Measurements from ENCODE around the gene SMARCD3. TPM values are rescaled to one million over a fixed set of nuclear protein-coding genes. Genes with fewer than 3 reads are reported as not detected.

Gene SMARCD3
- total and polyA plus RNA-seq, 2 of the 8 experiments (the other 6 are each of a cell fraction or from before 2014, with no cell fraction given): 3.0 to 5.6 TPM

GRCh38 chr7:151290355-151290760, 41.9 kb upstream of the SMARCD3 start:
- no peaks in the 10 kb centered on the region for H4K20me1 ChIP-seq (replicated peaks in 1 of 2; ENCODE audit: control insufficient read depth in 1 of 2, insufficient read depth in 2 of 2, low read length in 2 of 2)
- no peaks in the 10 kb centered on the region for H3K79me1 ChIP-seq (ENCODE audit: low read depth, low read length)
- CTCF ChIA-PET (ENCODE audit: partially characterized antibody): interaction anchor here (0.6 to 1.3 kb wide), 4 partner anchors 25 to 337 kb away, joined by 3 to 5 read pairs (median 4); no protein-coding TSS in a partner anchor

More at GRCh38 chr7:151290355-151290760, 41.9 kb upstream of the SMARCD3 start:
- H3K27ac ChIP-seq (ENCODE audit: low read depth, low read length): no peak overlapping the region
- FAIRE-seq: no peak
- H3K27me3 ChIP-seq (replicated peaks in 1 of 4; ENCODE audit: control insufficient read depth in 3 of 4, extremely low read depth in 1 of 4, insufficient read depth in 3 of 4, low read length in 3 of 4): peaks cover 0 to 3% (median 1%) of the 10 kb centered on the region in 4 experiments; a peak in 4 of 7 replicates
- no peak overlapping the region for H3K18ac ChIP-seq (ENCODE audit: extremely low read depth, low read length)
- H3K79me2 ChIP-seq (ENCODE audit: control insufficient read depth in 1 of 2, insufficient read depth in 2 of 2, low read length in 2 of 2): no peaks in the 10 kb centered on the region
- 76% methylated on average over 4 of the region's 4 CpGs; no CpG with 5 or more reads in 1 of the 2 experiments for WGBS, 2 experiments (ENCODE audit: extremely low coverage in 1 of 2, insufficient coverage in 1 of 2, insufficient read length in 1 of 2, insufficient replicate concordance in 2 of 2, low coverage in 1 of 2, low lambda C conversion rate in 2 of 2, missing lambda C conversion rate in 1 of 2)
- H2BK15ac ChIP-seq (ENCODE audit: low read length): no peak overlapping the region
- H3K36me3 ChIP-seq (ENCODE audit: control insufficient read depth in 2 of 4, insufficient read depth in 4 of 4, low read length in 3 of 4): no peaks in the 10 kb centered on the region
- no peak overlapping the region for H4K8ac ChIP-seq (ENCODE audit: extremely low read depth, insufficient read depth, low read length)
- H3K9me3 ChIP-seq (ENCODE audit: insufficient read depth in 2 of 2, low read depth in 1 of 2, low read length in 1 of 2): no peaks in the 10 kb centered on the region
- no peak overlapping the region for H3K14ac ChIP-seq (ENCODE audit: insufficient read length)
- no peaks in the 10 kb centered on the region for H3K23me2 ChIP-seq (ENCODE audit: low read depth, low read length)
- H2BK12ac ChIP-seq (ENCODE audit: low read depth, low read length): no peak overlapping the region
- H3K56ac ChIP-seq (replicated peaks; ENCODE audit: insufficient read length, low read depth, low read length): no peak overlapping the region
- H3K4me2 ChIP-seq (ENCODE audit: insufficient read depth in 1 of 2, low read depth in 2 of 2, low read length in 2 of 2): no peak overlapping the region
- H3K9ac ChIP-seq (replicated peaks in 1 of 4; ENCODE audit: extremely low read depth in 1 of 4, low read depth in 3 of 4, low read length in 3 of 4): no peak overlapping the region; a peak in 2 of 7 replicates
- 0 out of 2 replicates have a peak overlapping the region, but pooled peaks have one; percentile 24 for H2AFZ ChIP-seq (ENCODE audit: low read length)
- H2AK5ac ChIP-seq (ENCODE audit: low read depth, low read length): no peak overlapping the region
- no peak overlapping the region for H2BK20ac ChIP-seq (ENCODE audit: low read length)
- no peak overlapping the region for H4K91ac ChIP-seq (replicated peaks; ENCODE audit: insufficient read length, low read length)
- no peak overlapping the region for H4K5ac ChIP-seq (ENCODE audit: insufficient read length, low read depth, low read length)
- TF ChIP-seq EP300 (IDR thresholded peaks at IDR 0.05; ENCODE audit: borderline replicate concordance in 1 of 2, low read depth in 2 of 2, low read length in 2 of 2): no peak
- TF ChIP-seq RNF2 (IDR thresholded peaks at IDR 0.05; ENCODE audit: borderline replicate concordance, low read depth, low read length, missing control alignments, poor library complexity, severe bottlenecking): no peak
- H3K4me3 ChIP-seq (ENCODE audit: extremely low read depth in 1 of 4, insufficient read depth in 2 of 4, low read depth in 3 of 4, low read length in 4 of 4): no peak overlapping the region
- no peak overlapping the region for H3K23ac ChIP-seq (ENCODE audit: insufficient read length)
- no peak overlapping the region for H2BK120ac ChIP-seq (replicated peaks; ENCODE audit: low read depth, low read length)
- no peak overlapping the region for H3K4ac ChIP-seq (replicated peaks; ENCODE audit: insufficient read length, low read depth, low read length)
- no peak for DNase-seq (ENCODE audit: low read depth in 1 of 2, low spot score in 2 of 2)
- POLR2A ChIA-PET (ENCODE audit: partially characterized antibody): interaction anchor here (1.0 kb wide), 1 partner anchor 12 kb away, joined by 3 read pairs; no protein-coding TSS in a partner anchor
- H2BK5ac ChIP-seq (ENCODE audit: low read depth, low read length): no peak overlapping the region
- no peaks in the 10 kb centered on the region for H3K4me1 ChIP-seq (replicated peaks in 1 of 4; ENCODE audit: control insufficient read depth in 3 of 4, insufficient read depth in 4 of 4, low read length in 3 of 4)

Data from H1 (cell line).